Osteocyte (in vitro differentiated cells): ENCODE data around the gene MAP3K4. TPM values are rescaled to one million over a fixed set of nuclear protein-coding genes. Genes with fewer than 3 reads are reported as not detected.
"Not testable (repeated sequence)": the region's sequence is repeated elsewhere in the genome, so short reads cannot be mapped to it uniquely, and the experiment has no call there.

Experiments
- DNase-seq: peaks from one replicate; pipeline ENCODE4 v3.0.0; 2021; ENCODE audit warnings: mixed read lengths; ENCODE audit not compliant: unreplicated experiment; ENCODE audit errors: extremely low spot score
- H3K27ac Mint-ChIP-seq: one replicate; pipeline ENCODE4 v1.8.0; 2021; ENCODE audit warnings: mild to moderate bottlenecking, mixed read lengths; ENCODE audit not compliant: unreplicated experiment
- H3K27me3 Mint-ChIP-seq: one replicate; pipeline ENCODE4 v1.8.0; 2021; ENCODE audit warnings: mixed read lengths; ENCODE audit not compliant: unreplicated experiment
- H3K36me3 Mint-ChIP-seq: one replicate; pipeline ENCODE4 v1.8.0; 2021; ENCODE audit warnings: mixed read lengths; ENCODE audit not compliant: unreplicated experiment
- H3K4me1 Mint-ChIP-seq: one replicate; pipeline ENCODE4 v1.8.0; 2021; ENCODE audit warnings: mixed read lengths; ENCODE audit not compliant: unreplicated experiment
- H3K4me3 Mint-ChIP-seq: one replicate; pipeline ENCODE4 v1.8.0; 2021; ENCODE audit warnings: mild to moderate bottlenecking, moderate library complexity, mixed read lengths; ENCODE audit not compliant: unreplicated experiment
- H3K9me3 Mint-ChIP-seq: one replicate; pipeline ENCODE4 v1.8.0; 2021; ENCODE audit warnings: mixed read lengths; ENCODE audit not compliant: unreplicated experiment
- CTCF ChIP-seq: fragments of 200-600 bp; sonication (generic); IDR thresholded peaks from 2 replicates; pipeline ENCODE4 v1.5.0; 2021; ENCODE audit warnings: antibody characterized with exemption, mild to moderate bottlenecking, moderate library complexity
- total RNA-seq: library from RNA; stranded (reverse); gene quantifications from 2 replicates; pipeline ENCODE4 v1.2.1, GENCODE V29; 2021

The MAP3K4 gene
- total RNA-seq, 1 donor from 2014 or later, result 20.7 TPM

GRCh38 chr6:160972111-160972510 is 19.5 kb upstream of the MAP3K4 start:
- DNase-seq, result no peak
- Mint-ChIP-seq H3K36me3 (no peaks in the 10 kb centered on the region), H3K9me3 (no peaks in the 10 kb centered on the region), H3K27me3 (no peaks in the 10 kb centered on the region), H3K4me1 (peaks cover 17% of the 10 kb centered on the region), H3K27ac (peak overlapping the region; percentile 50), H3K4me3 (no peak overlapping the region)
- TF ChIP-seq CTCF, result no peak

- not testable (repeated sequence) for H3K4me3 Mint-ChIP-seq, H3K9me3 Mint-ChIP-seq, H3K36me3 Mint-ChIP-seq, DNase-seq, H3K27me3 Mint-ChIP-seq
- Mint-ChIP-seq H3K27ac (peak overlapping the region; percentile 50), H3K4me1 (peaks cover 17% of the 10 kb centered on the region)
Observed at GRCh38 chr6:160972594-160972993, 19.0 kb upstream of the MAP3K4 start.

- no peak for TF ChIP-seq CTCF
- DNase-seq, result no peak
- Mint-ChIP-seq H3K27ac (no peak overlapping the region), H3K4me1 (peaks cover 17% of the 10 kb centered on the region), H3K27me3 (peaks cover 2% of the 10 kb centered on the region), H3K36me3 (no peaks in the 10 kb centered on the region), H3K4me3 (no peak overlapping the region), H3K9me3 (no peaks in the 10 kb centered on the region)
Observed at GRCh38 chr6:160973311-160974250, 18.0 kb upstream of the MAP3K4 start.

GRCh38 chr6:160974304-160974771 is 17.2 kb upstream of the MAP3K4 start:
- Mint-ChIP-seq H3K36me3 (no peaks in the 10 kb centered on the region), H3K9me3 (no peaks in the 10 kb centered on the region), H3K27ac (no peak overlapping the region), H3K4me1 (peaks cover 17% of the 10 kb centered on the region), H3K27me3 (peaks cover 5% of the 10 kb centered on the region), H3K4me3 (no peak overlapping the region)
- DNase-seq, result no peak
- no peak for TF ChIP-seq CTCF

GRCh38 chr6:160975162-160975561 is 16.4 kb upstream of the MAP3K4 start:
- no peak for TF ChIP-seq CTCF
- no peak for DNase-seq
- Mint-ChIP-seq H3K4me3 (no peak overlapping the region), H3K36me3 (no peaks in the 10 kb centered on the region), H3K27ac (no peak overlapping the region), H3K4me1 (peaks cover 17% of the 10 kb centered on the region), H3K27me3 (peaks cover 5% of the 10 kb centered on the region), H3K9me3 (no peaks in the 10 kb centered on the region)

GRCh38 chr6:160975961-160976360 is 15.6 kb upstream of the MAP3K4 start:
- not testable (repeated sequence) for H3K4me3 Mint-ChIP-seq, H3K36me3 Mint-ChIP-seq, H3K27me3 Mint-ChIP-seq, DNase-seq, H3K27ac Mint-ChIP-seq, H3K9me3 Mint-ChIP-seq
- peaks cover 17% of the 10 kb centered on the region for H3K4me1 Mint-ChIP-seq
